HEK293 (cell line): Measurements from ENCODE around the gene MGAT4D.
"Not testable (repeated sequence)": the region's sequence is repeated elsewhere in the genome, so short reads cannot be mapped to it uniquely, and the experiment has no call there.

Experiments used
- CTCF ChIA-PET: fragments of 350-600 bp; formaldehyde crosslinking; extraction: SDS; loops from one replicate; lab custom pipeline; 2021; ENCODE audit warnings: antibody characterized with exemption; lab: Yijun Ruan, JAX
- POLR2A ChIA-PET: fragments of 300-600 bp; formaldehyde crosslinking; extraction: SDS; loops from one replicate; lab custom pipeline; 2020; ENCODE audit warnings: antibody characterized with exemption, inconsistent platforms; lab: Yijun Ruan, JAX
- H3K27ac ChIP-seq: fragments of 200-500 bp; sonication (Bioruptor generic); 2 replicates; pipeline ENCODE4 v1.5.1; 2014; ENCODE audit warnings: low read depth, low read length, control low read depth, inconsistent platforms; ENCODE audit errors: extremely low read depth
- H3K36me3 ChIP-seq, 2 experiments: fragments of 200-500 bp in 1 of 2; sonication (Bioruptor generic) in 1 of 2; 1 replicate in 1 of 2; 2 replicates in 1 of 2; pipeline ENCODE4 v1.5.1; 2014 to 2017; ENCODE audit warnings: inconsistent platforms in 2 of 2, low read length in 2 of 2; ENCODE audit not compliant: control insufficient read depth in 2 of 2, insufficient read depth in 1 of 2
- H3K4me1 ChIP-seq: fragments of 200-500 bp; sonication (Bioruptor generic); 2 replicates; pipeline ENCODE4 v1.5.1; 2014; ENCODE audit warnings: mild to moderate bottlenecking, low read length, inconsistent platforms; ENCODE audit not compliant: control insufficient read depth, insufficient read depth
- H3K4me3 ChIP-seq: 2 replicates; pipeline ENCODE4 v1.5.1; 2011; ENCODE audit warnings: low read depth, mild to moderate bottlenecking, control low read depth, low read length, moderate library complexity
- H3K9me3 ChIP-seq: fragments of 200-500 bp; sonication (Bioruptor generic); 2 replicates; pipeline ENCODE4 v1.5.1; 2014; ENCODE audit warnings: low read depth, low read length, inconsistent platforms; ENCODE audit not compliant: control insufficient read depth, insufficient read depth
- GLI2 ChIP-seq: fragments of 450-650 bp; formaldehyde crosslinking; IDR thresholded peaks from 2 replicates; pipeline ENCODE4; 2017; ENCODE audit warnings: missing biosample characterization, missing genetic modification characterization, low read depth, borderline replicate concordance
- GLIS1 ChIP-seq: fragments of 450-650 bp; formaldehyde crosslinking; IDR thresholded peaks from 2 replicates; pipeline ENCODE4 v1.5.1; 2016; ENCODE audit warnings: missing biosample characterization, missing genetic modification characterization
- ZBTB1 ChIP-seq: fragments of 450-650 bp; formaldehyde crosslinking; IDR thresholded peaks from 2 replicates; pipeline ENCODE4 v1.5.1; 2016; ENCODE audit warnings: missing biosample characterization, missing genetic modification characterization
- ZNF132 ChIP-seq: fragments of 450-650 bp; formaldehyde crosslinking; IDR thresholded peaks from 2 replicates; pipeline ENCODE4 v1.5.1; 2017; ENCODE audit warnings: missing biosample characterization, missing genetic modification characterization, borderline replicate concordance
- ZNF146 ChIP-seq: fragments of 450-650 bp; formaldehyde crosslinking; IDR thresholded peaks from 2 replicates; pipeline ENCODE4 v1.5.1; 2016; ENCODE audit warnings: missing biosample characterization, missing genetic modification characterization
- ZNF223 ChIP-seq: fragments of 450-650 bp; formaldehyde crosslinking; IDR thresholded peaks from 2 replicates; pipeline ENCODE4 v1.5.1; 2016; ENCODE audit warnings: missing biosample characterization, missing genetic modification characterization
- ZNF24 ChIP-seq: fragments of 450-650 bp; formaldehyde crosslinking; IDR thresholded peaks from 2 replicates; pipeline ENCODE4 v1.5.1; 2016; ENCODE audit warnings: missing biosample characterization, missing genetic modification characterization
- ZNF280D ChIP-seq: fragments of 450-650 bp; formaldehyde crosslinking; IDR thresholded peaks from 2 replicates; pipeline ENCODE4 v1.5.1; 2016; ENCODE audit warnings: missing biosample characterization, missing genetic modification characterization
- ZNF324 ChIP-seq: fragments of 450-650 bp; formaldehyde crosslinking; IDR thresholded peaks from 2 replicates; pipeline ENCODE4 v1.5.1; 2016; ENCODE audit warnings: missing biosample characterization, missing genetic modification characterization
- ZNF426 ChIP-seq: fragments of 450-650 bp; formaldehyde crosslinking; IDR thresholded peaks from 2 replicates; pipeline ENCODE4 v1.5.1; 2017; ENCODE audit warnings: missing biosample characterization, missing genetic modification characterization, mild to moderate bottlenecking, inconsistent platforms, moderate library complexity
- ZNF433 ChIP-seq: fragments of 450-650 bp; formaldehyde crosslinking; IDR thresholded peaks from 2 replicates; pipeline ENCODE4 v1.5.1; 2016; ENCODE audit warnings: missing biosample characterization, missing genetic modification characterization, low read depth
- ZNF560 ChIP-seq: fragments of 450-650 bp; formaldehyde crosslinking; IDR thresholded peaks from 2 replicates; pipeline ENCODE4 v1.5.1; 2017; ENCODE audit warnings: missing biosample characterization, missing genetic modification characterization, borderline replicate concordance
- ZNF623 ChIP-seq: fragments of 450-650 bp; formaldehyde crosslinking; IDR thresholded peaks from 2 replicates; pipeline ENCODE4 v1.5.1; 2016; ENCODE audit warnings: missing biosample characterization, missing genetic modification characterization
- ZNF677 ChIP-seq: fragments of 450-650 bp; IDR thresholded peaks from 2 replicates; pipeline ENCODE4 v1.5.0; 2018; ENCODE audit warnings: missing biosample characterization, mild to moderate bottlenecking, missing genetic modification characterization, moderate library complexity
- ZNF701 ChIP-seq: fragments of 450-650 bp; formaldehyde crosslinking; IDR thresholded peaks from 2 replicates; pipeline ENCODE4 v1.5.1; 2016; ENCODE audit warnings: missing biosample characterization, missing genetic modification characterization
- ZNF777 ChIP-seq: fragments of 450-650 bp; formaldehyde crosslinking; IDR thresholded peaks from 2 replicates; pipeline ENCODE4 v1.5.1; 2017; ENCODE audit warnings: missing biosample characterization, missing genetic modification characterization, borderline replicate concordance
- ZNF830 ChIP-seq: fragments of 450-650 bp; IDR thresholded peaks from 2 replicates; pipeline ENCODE4 v1.5.0; 2018; ENCODE audit warnings: missing biosample characterization, missing genetic modification characterization, low read depth, mild to moderate bottlenecking, moderate library complexity
- ZSCAN23 ChIP-seq: fragments of 450-650 bp; formaldehyde crosslinking; IDR thresholded peaks from 2 replicates; pipeline ENCODE4 v1.5.1; 2016; ENCODE audit warnings: missing biosample characterization, missing genetic modification characterization

The MGAT4D gene

DNA sequence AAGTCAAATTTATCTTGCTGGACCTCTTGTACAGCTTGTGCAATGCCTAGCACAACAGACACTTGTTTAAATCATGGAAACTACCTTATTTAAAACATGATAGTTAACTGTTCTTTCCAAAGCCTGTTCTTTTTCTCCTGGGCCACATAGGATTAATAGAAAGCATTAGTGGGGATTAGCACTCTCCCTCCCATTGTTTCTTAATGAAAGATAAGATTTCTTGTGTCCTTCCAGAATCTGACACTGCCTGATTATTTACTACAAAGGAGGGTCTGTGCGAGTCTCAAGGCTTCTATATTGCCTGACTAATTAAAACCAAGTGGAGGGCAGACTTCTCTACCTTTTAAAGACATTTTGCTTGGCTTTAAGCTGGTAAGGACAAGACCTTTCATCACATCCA, 17.3 kb upstream of the MGAT4D start:
- CTCF ChIA-PET, result no interaction called here

GRCh38 chr4:140513765-140514164, 15.7 kb upstream of the MGAT4D start:
- H3K4me1 ChIP-seq, H3K36me3 ChIP-seq, H3K27ac ChIP-seq, H3K4me3 ChIP-seq, CTCF ChIA-PET, POLR2A ChIA-PET, H3K9me3 ChIP-seq: not testable (repeated sequence)
- TF ChIP-seq ZNF146 (peak; percentile 81), ZNF280D (peak; percentile 68; the same call in 1 of the 2 replicates)

More for the DNA sequence above, 17.3 kb upstream of the MGAT4D start:
- H3K27ac ChIP-seq, result no peak overlapping the region
- TF ChIP-seq ZBTB1 (tag by site-specific recombination) (no peak), ZNF701 (tag by site-specific recombination) (no peak), ZNF146 (no peak), ZSCAN23 (tag by site-specific recombination) (no peak), ZNF324 (tag by site-specific recombination) (no peak)
- H3K4me1 ChIP-seq, result no peaks in the 10 kb centered on the region
- H3K4me3 ChIP-seq, result no peak overlapping the region
- POLR2A ChIA-PET, result interaction anchor here (1.5 kb wide), 1 partner anchor 8 kb away, joined by 3 read pairs; the partner anchor contains the start of gene ELMOD2
- H3K36me3 ChIP-seq, result no peaks in the 10 kb centered on the region
- H3K9me3 ChIP-seq, result no peaks in the 10 kb centered on the region

- ChIA-PET CTCF (no interaction called here), POLR2A (no interaction called here)
- H3K4me3 ChIP-seq, result no peak overlapping the region
- H3K9me3 ChIP-seq, result no peaks in the 10 kb centered on the region
- H3K36me3 ChIP-seq, result no peaks in the 10 kb centered on the region
- no peaks in the 10 kb centered on the region for H3K4me1 ChIP-seq
- H3K27ac ChIP-seq, result no peak overlapping the region
- TF ChIP-seq ZNF132 (tag by site-specific recombination) (no peak), ZNF677 (tag by site-specific recombination) (no peak), ZNF830 (tag by site-specific recombination) (no peak), ZNF223 (tag by site-specific recombination) (no peak), ZNF623 (no peak), GLIS1 (tag by site-specific recombination) (no peak), ZNF426 (no peak), GLI2 (tag by site-specific recombination) (no peak), ZNF433 (no peak), ZNF777 (tag by site-specific recombination) (no peak)
Observed at GRCh38 chr4:140504261-140504660, 6.2 kb upstream of the MGAT4D start.

DNA sequence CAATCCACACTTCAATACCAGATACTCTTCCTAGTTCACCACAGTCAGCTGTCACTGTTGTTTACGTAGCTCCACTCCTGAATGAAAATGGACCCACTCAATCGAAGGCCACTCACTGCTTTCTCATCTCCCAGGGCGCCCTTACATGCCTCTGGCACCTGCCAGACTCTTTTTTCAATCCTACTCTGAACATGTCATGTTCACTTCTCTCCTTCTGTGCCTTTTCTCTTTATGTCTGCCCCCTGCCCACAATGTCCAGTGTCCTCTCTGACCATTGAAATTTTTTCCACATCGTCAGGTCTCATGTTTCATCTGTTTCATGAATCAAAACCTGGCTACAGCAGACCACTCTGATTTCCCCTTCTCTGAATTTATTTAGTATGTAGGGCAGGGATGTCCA, 1.3 kb upstream of the MGAT4D start:
- TF ChIP-seq ZNF433 (no peak), ZNF24 (no peak), ZNF560 (tag by site-specific recombination) (no peak), ZSCAN23 (tag by site-specific recombination) (no peak)
- Histone ChIP-seq H3K4me3 (no peak overlapping the region), H3K36me3 (no peaks in the 10 kb centered on the region), H3K27ac (no peak overlapping the region), H3K9me3 (no peaks in the 10 kb centered on the region), H3K4me1 (no peaks in the 10 kb centered on the region)
- CTCF ChIA-PET, result interaction anchor here (0.7 to 1.5 kb wide), 2 partner anchors 140 to 165 kb away, joined by 3 to 6 read pairs; no protein-coding TSS in a partner anchor
- POLR2A ChIA-PET, result no interaction called here
